GM21447 (cell line): Measurements from ENCODE around the gene PLPPR3.
A peak's percentile ranks its signal among the peaks of the same experiment; 100 is the strongest.

Experiments
- ATAC-seq: cut with Tn5 transposase; IDR thresholded peaks from one replicate; pipeline ENCODE4 v1.9.1; 2021; ENCODE audit not compliant: unreplicated experiment

Gene PLPPR3

GRCh38 chr19:797528-798414 is 24.0 kb downstream of the PLPPR3 start:
- ATAC-seq, result peak; percentile 30

- peak; percentile 74 for ATAC-seq
Measured at GRCh38 chr19:796692-797527, 24.8 kb downstream of the PLPPR3 start, which contains the start of gene PTBP1. PTBP1 (plus strand) TSS chr19:797452; CDS start chr19:797498, 46 bp downstream.

GRCh38 chr19:795691-796581 is 25.8 kb downstream of the PLPPR3 start:
- no peak for ATAC-seq

- no peak for ATAC-seq
Measured at GRCh38 chr19:795073-795611, 26.6 kb downstream of the PLPPR3 start.

- no peak for ATAC-seq
Measured at GRCh38 chr19:793806-794205, 27.9 kb downstream of the PLPPR3 start.

GRCh38 chr19:792306-792885 is 29.4 kb downstream of the PLPPR3 start:
- ATAC-seq, result no peak

- ATAC-seq, result no peak
Measured at GRCh38 chr19:791567-792305, 30.0 kb downstream of the PLPPR3 start.

GRCh38 chr19:791007-791566 is 30.7 kb downstream of the PLPPR3 start:
- no peak for ATAC-seq

- no peak for ATAC-seq
Measured at GRCh38 chr19:789701-790060, 32.1 kb downstream of the PLPPR3 start.

- ATAC-seq, result no peak
Measured at GRCh38 chr19:788983-789700, 32.6 kb downstream of the PLPPR3 start.

- no peak for ATAC-seq
Measured at GRCh38 chr19:788686-788982, 33.1 kb downstream of the PLPPR3 start.

GRCh38 chr19:787536-787935 is 34.2 kb downstream of the PLPPR3 start:
- ATAC-seq, result no peak

- no peak for ATAC-seq
Measured at GRCh38 chr19:784541-784940, 37.2 kb downstream of the PLPPR3 start.

GRCh38 chr19:782878-783668 is 38.7 kb downstream of the PLPPR3 start:
- ATAC-seq, result no peak

- ATAC-seq, result no peak
Measured at GRCh38 chr19:782185-782877, 39.4 kb downstream of the PLPPR3 start.

- ATAC-seq, result no peak
Measured at GRCh38 chr19:781800-782184, 40.0 kb downstream of the PLPPR3 start.

- ATAC-seq, result no peak
Measured at GRCh38 chr19:780935-781334, 40.8 kb downstream of the PLPPR3 start.
